Gastrocnemius medialis (tissue), 4 donors: ENCODE measurements around the gene ARHGAP5.

Experiments
- POLR2A ChIP-seq, 2 donors: fragments of 450-650 bp; IDR thresholded peaks; one replicate each; pipeline ENCODE4 v1.6.1; 2017; ENCODE audit warnings: antibody characterized with exemption in 2 of 2, mild to moderate bottlenecking in 2 of 2, moderate library complexity in 2 of 2
- TF ChIP-seq, protein P1 (sequence below), 5 experiments: fragments of 450-650 bp in 3 of 5; fragments of 200-600 bp in 2 of 5; sonication (generic) in 2 of 5; IDR thresholded peaks in 4 of 5; conservative IDR thresholded peaks in 1 of 5; 1 replicate in 4 of 5; 2 replicates in 1 of 5; pipeline ENCODE4 v1.5.1; 2016 to 2019; ENCODE audit warnings: antibody characterized with exemption in 5 of 5, mild to moderate bottlenecking in 3 of 5, moderate library complexity in 3 of 5

GRCh38 chr14:32049361-32050088 lies 27.6 kb upstream of the ARHGAP5 start:
- TF ChIP-seq, protein P1, sequence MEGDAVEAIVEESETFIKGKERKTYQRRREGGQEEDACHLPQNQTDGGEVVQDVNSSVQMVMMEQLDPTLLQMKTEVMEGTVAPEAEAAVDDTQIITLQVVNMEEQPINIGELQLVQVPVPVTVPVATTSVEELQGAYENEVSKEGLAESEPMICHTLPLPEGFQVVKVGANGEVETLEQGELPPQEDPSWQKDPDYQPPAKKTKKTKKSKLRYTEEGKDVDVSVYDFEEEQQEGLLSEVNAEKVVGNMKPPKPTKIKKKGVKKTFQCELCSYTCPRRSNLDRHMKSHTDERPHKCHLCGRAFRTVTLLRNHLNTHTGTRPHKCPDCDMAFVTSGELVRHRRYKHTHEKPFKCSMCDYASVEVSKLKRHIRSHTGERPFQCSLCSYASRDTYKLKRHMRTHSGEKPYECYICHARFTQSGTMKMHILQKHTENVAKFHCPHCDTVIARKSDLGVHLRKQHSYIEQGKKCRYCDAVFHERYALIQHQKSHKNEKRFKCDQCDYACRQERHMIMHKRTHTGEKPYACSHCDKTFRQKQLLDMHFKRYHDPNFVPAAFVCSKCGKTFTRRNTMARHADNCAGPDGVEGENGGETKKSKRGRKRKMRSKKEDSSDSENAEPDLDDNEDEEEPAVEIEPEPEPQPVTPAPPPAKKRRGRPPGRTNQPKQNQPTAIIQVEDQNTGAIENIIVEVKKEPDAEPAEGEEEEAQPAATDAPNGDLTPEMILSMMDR (IDR thresholded peaks at IDR 0.05 in 4 of 5, conservative IDR thresholded peaks at IDR 0.05 in 1 of 5) = no peak
- no peak for TF ChIP-seq POLR2A (IDR thresholded peaks at IDR 0.05)
